Activated CD4-positive, alpha-beta T cell treated with anti-CD3 and anti-CD28 coated beads, Interleukin-10, Interleukin-2, amounts not matched to agents 100 ng/mL and 50 ng/mL, durations not matched to agents 16 hours and 8 hours (primary cell): ENCODE results near the gene CYP46A1.

Experiments
- DNase-seq: peaks from one replicate; pipeline ENCODE4 v3.0.0-alpha.2; 2020

The CYP46A1 gene

DNA sequence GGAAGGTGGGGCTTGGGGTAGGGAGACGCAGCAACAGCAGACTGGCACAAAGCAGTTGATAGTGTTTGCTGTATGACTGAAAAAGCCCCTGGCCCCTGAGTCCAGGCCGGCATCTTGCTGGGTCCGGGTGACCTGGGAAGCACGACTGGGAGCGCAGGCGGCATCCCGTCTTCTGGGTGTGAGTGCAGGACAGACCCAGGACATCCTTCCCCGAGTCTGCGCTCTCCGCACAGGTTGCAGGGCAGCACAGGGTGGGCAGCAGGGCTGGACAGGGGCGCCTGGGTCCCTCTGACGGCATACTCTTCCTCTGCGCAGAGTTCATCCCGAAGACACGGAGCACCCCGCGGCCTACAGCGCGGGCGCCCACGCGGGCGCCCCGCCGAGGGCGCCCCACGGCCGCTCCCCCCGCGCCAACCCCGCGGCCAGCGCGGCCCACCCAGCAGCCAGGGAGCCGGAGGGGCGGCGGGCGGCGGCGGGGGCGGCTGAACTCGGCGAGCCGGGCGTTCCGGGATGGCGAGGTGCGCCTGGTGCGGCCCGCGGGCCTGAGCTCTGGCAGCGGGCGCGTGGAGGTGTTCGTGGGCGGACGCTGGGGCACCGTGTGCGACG is 9.2 kb upstream of the CYP46A1 start:
- no peak for DNase-seq

DNA sequence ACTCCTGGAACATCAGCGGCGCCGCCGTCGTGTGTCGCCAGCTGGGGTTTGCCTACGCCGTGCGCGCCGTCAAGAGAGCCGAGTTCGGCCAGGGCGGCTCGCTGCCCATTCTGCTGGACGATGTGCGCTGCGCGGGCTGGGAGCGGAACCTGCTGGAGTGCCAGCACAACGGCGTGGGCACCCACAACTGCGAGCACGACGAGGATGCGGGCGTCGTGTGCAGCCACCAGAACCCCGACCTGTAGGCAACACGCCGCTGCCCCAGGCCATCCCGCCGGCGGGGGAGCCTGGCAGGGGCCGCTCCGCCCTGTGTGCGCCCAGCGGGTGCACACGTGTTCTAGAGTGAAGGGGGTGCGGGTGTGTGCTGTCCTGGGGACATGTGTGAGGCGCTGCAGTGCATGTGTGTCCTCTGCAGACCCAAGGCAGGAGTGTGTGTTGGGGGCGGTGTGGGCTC is 8.7 kb upstream of the CYP46A1 start:
- DNase-seq = no peak

DNA sequence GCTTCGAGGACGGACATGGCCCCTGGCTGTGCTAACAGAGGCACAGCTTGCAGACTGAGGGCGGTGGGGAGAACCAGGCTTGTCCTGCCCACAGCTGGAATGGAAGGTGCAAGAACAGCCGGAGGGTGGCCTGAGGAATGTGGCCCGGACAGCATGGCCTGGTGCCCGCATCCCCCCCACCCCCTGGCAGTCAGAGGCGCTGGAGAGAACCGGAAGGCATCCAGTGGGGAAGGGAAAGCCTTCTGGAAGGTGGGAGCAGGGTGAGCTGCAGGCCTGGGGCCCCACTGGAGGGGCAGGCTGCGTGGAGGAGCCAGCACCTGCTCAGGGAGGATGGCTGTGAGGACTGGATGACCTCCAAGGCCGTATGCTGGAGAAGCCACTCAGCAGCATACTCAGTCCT is 8.1 kb upstream of the CYP46A1 start:
- DNase-seq = no peak

DNA sequence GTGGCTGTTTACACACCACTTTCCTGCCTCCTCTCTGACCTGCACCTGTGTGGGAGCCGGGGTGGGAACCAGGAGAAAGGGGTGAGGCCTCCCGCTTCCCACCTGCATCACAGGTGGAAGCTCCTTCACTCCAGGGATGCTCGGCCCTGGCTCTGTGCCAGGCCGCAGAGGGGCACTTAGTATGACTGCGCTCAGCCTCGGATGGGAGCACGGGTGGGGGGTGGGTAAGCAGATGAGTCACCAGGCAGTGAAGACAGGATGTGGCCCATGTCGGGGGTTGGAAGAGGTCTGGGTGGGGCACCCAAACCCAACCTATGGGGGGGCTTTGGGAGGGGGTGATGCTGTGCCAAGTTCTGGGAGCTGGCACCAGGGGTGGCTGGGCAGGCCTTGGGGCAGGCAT is 7.4 kb upstream of the CYP46A1 start:
- no peak for DNase-seq

DNA sequence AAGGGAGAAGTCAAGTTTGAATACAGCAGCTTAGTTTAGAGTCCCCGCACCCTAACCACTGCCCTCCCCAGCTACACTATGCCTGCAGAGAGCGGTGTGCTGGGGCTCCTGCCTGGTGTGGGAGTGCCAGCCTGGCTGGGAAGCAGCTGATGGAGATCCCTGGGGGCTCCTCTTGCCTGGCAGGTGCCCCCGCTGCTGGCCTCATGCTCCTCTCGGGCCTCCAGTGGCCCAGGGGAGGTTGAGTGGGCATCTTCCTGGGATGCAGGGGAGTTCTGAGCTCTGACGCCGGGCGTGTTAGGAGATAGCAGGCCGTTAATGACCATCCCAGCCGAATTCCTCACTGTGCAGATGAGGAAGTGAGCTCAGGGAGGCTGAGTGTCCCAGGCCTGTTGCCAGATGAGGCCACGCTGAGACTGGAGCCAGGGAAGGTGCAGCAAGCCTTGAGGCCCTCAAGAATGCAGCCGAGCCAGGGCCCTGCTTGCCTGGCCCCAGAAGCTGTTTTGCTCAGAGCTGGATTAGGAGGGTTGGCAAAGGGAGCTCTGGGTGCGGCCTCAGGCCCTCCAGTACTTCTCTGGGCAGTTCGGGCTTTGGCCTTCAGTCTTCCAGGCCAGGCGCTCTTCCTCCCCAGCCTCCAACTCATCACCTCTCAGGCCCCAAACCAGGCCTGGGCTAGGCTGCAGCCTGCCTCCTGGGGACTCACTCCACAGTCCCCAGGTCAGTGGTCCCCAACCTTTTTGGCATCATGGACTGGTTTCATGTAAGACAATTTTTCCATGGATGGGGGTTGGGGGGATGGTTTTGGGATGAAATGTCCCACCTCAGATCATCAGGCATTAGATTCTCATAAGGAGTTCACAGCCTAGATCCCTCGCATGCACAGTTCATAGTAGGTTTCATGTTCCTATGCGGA is 6.6 kb upstream of the CYP46A1 start:
- no peak for DNase-seq

GRCh38 chr14:99678198-99678597 is 5.9 kb upstream of the CYP46A1 start:
- DNase-seq = no peak

DNA sequence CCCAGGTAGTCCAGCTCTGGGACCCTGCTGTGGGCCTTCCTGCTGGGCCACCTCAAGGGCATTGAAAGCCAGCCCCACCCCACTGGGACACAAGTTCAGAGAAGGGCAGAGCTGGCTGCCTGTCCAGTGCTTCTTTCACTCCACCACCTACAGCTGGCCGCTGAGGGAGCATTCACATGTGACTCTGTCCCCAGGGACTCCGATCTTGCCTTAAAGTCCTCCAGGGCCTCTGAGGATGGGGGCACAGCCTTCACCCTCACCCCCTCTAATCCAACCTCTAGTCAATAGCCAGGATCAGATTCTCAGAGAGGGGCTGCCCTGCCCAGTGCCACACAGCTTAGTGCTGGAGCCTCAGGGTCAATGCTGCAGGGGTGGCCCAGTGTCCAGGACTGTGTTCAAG is 5.0 kb upstream of the CYP46A1 start:
- no peak for DNase-seq

GRCh38 chr14:99679543-99679942 is 4.6 kb upstream of the CYP46A1 start:
- no peak for DNase-seq

DNA sequence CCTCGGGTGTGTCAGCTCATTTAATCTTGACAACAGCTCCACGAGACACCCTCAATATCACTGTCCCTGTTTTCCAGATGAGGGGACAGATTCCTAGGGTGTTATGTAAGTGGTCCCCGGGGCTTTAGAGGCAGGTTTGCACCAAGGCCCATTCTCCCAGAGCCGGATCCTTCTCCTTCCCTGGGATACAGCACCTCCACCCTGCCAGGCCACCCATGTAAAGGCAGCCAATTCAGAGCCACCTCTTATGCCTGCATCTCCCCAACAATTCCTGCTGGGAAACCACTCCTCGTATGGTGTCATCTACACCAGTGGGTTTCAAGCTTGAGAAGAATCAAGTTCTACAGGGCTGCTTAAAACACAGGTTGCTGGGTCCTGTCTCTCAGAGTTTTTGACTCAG is 4.1 kb upstream of the CYP46A1 start:
- DNase-seq = no peak

- no peak for DNase-seq
Observed at GRCh38 chr14:99681101-99681831, 2.8 kb upstream of the CYP46A1 start.

GRCh38 chr14:99681832-99682148 is 2.3 kb upstream of the CYP46A1 start:
- no peak for DNase-seq

- DNase-seq = peak; percentile 87
Observed at GRCh38 chr14:99682809-99683618, 1.1 kb upstream of the CYP46A1 start.

DNA sequence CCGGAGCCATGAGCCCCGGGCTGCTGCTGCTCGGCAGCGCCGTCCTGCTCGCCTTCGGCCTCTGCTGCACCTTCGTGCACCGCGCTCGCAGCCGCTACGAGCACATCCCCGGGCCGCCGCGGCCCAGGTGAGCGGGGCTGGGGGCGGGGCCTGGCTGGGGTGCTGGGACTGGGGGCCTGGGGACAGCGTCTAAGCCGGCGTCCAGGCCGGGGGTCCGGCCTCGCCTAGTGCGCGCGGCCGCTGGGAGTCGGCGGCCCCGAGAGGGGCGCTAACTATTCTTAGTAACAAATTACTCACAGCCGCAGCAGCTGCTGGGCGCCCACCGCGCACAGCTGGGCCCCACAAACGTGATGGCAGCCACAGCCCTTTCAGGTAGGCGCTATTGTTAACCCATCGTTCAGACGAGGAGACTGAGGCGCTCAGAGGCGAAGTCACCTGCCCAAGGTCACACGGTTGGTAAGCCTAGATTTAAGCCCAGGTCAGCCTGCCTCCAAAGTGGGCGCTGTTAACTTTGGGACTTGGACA is 374 bp downstream of the CYP46A1 start:
- no peak for DNase-seq

DNA sequence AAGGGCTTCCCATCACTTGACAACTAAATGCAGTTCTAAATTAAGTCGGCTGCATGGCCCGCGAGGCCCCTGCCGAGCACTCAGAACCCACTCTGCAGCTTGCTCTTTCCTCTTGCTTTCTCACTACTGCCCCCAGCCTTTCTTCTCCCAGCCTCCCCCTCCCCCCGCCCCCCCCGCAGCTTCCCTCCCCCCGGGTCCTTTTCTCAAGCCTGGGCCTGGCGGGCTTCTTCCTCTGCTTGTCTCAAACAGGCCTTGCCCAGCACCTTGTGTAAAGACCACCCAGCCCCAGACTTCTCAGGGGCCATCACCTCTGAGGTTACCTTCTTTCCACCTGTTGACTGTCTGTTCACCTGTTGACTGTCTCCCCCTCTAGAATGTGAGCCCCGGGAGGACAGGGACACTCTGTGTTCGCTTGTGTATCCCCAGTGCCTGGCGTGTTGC is 1.1 kb downstream of the CYP46A1 start:
- DNase-seq = no peak

GRCh38 chr14:99685596-99685995 is 1.5 kb downstream of the CYP46A1 start:
- DNase-seq = no peak

GRCh38 chr14:99686557-99687283 is 2.6 kb downstream of the CYP46A1 start:
- DNase-seq = no peak

- DNase-seq = no peak
Observed at GRCh38 chr14:99687284-99688209, 3.4 kb downstream of the CYP46A1 start.

DNA sequence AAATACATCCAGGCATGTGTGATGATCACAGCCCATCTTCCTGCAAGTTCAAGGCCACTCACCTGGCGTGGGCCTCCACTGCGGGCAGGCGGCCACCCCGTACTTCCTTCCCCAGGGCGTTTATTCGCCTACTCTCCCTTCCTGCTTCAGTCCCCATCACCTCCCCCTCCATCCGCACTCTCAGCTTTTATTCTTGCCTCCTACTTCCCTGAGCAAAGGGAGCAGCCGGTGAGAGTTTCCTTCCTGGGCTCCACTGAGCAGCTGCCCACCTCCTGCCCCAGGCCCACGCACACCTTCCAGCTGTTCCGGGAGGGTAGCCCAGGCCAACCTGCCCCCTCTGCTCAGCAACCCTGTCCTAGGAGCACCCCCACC is 4.1 kb downstream of the CYP46A1 start:
- no peak for DNase-seq

GRCh38 chr14:99688629-99689028 is 4.5 kb downstream of the CYP46A1 start:
- no peak for DNase-seq

GRCh38 chr14:99689266-99690236 is 5.5 kb downstream of the CYP46A1 start:
- no peak for DNase-seq
